GM12873 (cell line): ENCODE results near the gene ADPRM.

ENCODE experiments used
- TF ChIP-seq, protein P1 (sequence below): IDR thresholded peaks from 2 replicates; pipeline ENCODE4 v1.5.1; 2012; ENCODE audit warnings: low read depth, mild to moderate bottlenecking, moderate library complexity, low read length, control low read depth; ENCODE audit not compliant: insufficient read depth; ENCODE audit errors: missing control alignments

Gene ADPRM

DNA sequence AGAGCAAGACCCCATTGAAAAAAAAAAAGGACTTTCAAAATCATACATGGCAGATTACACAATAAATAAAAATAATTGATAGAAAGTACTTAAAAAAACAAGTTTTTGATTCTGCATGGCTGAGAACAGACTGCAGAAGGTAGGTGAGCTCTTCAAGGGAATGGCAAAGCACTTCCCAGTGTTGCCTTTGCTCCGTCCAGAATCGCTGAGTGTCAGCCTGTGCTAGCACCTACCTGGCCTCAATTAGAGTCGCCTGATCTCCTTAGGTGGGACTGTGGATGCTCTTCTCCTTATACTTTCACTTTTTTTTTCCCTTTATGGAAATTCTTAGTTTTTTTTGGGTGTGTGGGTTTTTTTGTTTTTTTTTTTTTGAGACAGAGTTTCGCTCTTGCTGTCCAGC is 38.4 kb downstream of the ADPRM start:
- TF ChIP-seq, protein P1, sequence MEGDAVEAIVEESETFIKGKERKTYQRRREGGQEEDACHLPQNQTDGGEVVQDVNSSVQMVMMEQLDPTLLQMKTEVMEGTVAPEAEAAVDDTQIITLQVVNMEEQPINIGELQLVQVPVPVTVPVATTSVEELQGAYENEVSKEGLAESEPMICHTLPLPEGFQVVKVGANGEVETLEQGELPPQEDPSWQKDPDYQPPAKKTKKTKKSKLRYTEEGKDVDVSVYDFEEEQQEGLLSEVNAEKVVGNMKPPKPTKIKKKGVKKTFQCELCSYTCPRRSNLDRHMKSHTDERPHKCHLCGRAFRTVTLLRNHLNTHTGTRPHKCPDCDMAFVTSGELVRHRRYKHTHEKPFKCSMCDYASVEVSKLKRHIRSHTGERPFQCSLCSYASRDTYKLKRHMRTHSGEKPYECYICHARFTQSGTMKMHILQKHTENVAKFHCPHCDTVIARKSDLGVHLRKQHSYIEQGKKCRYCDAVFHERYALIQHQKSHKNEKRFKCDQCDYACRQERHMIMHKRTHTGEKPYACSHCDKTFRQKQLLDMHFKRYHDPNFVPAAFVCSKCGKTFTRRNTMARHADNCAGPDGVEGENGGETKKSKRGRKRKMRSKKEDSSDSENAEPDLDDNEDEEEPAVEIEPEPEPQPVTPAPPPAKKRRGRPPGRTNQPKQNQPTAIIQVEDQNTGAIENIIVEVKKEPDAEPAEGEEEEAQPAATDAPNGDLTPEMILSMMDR = no peak

DNA sequence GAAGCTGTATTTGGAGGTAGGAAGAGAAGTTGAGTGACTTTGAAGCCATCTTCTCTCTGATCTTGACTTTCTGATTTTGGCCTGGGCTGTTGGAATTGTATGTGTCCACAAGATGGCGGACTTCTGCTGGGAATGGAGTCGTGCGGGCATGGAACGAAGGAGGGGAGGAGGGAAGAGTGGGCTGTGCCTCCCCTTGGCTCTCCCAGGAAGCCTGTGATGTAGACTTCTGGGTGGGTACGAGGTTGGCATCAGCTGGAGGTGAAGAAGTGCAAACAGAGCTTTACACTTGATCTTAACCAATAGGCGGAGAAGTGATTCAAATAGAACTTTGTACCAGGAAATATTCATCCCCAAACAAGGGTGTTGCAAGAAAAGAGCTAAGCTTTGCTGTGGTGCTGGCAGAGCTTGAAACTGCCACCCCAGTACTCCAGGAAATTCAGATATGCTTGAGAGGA is 39.8 kb downstream of the ADPRM start:
- TF ChIP-seq, protein P1 = peak; percentile 76

GRCh38 chr17:10737736-10738135 is 40.3 kb downstream of the ADPRM start:
- TF ChIP-seq, protein P1 = no peak

- TF ChIP-seq, protein P1 = no peak
Measured at GRCh38 chr17:10738521-10739258, 41.3 kb downstream of the ADPRM start.

- TF ChIP-seq, protein P1 = no peak
Measured at GRCh38 chr17:10739386-10739785, 42.0 kb downstream of the ADPRM start.

DNA sequence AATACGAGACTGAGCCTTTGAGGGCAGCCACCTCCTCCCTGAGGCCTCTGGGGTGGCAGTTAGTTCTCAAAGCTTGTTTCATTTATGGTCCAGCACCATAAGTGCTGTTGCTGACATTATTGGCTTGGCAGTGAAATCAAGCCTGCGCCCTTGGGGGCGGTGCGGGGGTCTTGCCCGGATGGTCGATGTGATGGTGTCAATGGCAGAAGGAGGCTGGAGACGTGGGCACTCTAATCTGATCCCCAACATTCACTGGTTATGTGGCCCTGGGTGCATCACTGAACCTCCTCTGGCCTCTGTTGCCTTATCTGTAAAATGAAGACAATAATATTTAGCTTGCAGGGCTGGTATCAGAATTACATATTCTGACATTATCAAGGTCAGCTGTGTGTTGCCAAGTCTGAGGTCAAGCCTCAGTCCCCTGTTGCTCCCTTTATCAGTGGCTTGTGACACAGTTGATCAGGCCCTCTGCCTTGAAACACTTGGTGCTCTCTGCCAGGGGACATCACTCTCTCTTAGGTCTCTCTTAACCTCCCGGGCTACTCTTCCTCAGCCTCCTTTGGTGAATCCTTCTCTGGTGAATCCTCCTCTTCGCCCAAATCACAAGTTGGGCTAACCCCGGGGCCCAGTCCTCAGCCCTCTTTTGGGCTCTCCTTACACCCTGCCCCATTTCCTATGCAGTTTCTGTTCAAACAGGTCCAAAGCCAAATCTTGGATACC is 44.2 kb downstream of the ADPRM start:
- TF ChIP-seq, protein P1 = no peak

- TF ChIP-seq, protein P1 = no peak
Measured at GRCh38 chr17:10742431-10742830, 45.0 kb downstream of the ADPRM start.
